ENCODE measurements around the gene AMIGO2. TPM values are rescaled to one million over a fixed set of nuclear protein-coding genes. Genes with fewer than 3 reads are reported as not detected.

Gene AMIGO2
- total and polyA plus RNA-seq, 9 of the 15 experiments (the other 6 are each of a cell fraction or from before 2014, with no cell fraction given): 2.0 to 8.3 (median 3.8) TPM

DNA sequence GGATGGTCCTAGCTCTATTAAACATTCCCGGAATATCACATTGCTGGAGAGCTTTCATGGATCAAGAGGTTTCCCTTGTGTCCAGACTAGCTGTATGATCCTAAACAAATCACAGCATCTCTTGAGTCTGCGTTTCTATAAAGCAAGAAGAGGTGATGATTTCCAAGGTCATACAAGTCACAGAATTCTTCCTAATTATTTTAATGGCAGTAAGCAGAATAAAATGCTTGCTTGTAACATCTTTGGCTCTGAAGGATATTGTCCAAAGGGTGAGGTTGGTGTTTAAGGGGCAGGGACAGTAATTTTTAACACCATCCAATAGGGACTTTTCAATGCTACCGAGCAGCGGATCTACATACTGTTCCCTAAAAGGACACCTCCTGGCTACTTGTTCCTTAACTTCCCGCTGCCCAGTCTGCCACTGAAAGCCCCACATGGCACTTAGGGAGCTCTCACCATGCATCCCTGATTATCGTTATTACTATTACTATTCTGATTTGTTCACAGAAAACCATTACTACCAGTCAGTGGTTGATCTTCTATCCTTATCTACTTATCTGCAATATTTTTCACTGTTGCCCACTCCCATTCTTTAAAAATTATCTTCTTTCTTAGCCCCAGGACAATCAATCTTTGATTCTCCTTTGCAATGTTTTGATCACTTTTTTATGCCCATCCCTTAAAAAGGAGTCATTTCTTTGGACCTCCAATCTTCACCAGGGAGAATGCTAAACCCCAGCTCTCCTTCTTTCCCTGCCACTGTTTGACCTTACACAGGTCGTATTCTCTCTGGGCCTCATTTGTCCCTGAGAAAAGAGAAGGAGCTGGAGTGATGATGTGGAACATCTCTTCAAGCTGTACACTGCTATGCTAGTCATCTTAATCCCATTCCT, 4.3 kb downstream of the AMIGO2 start (continued):
- TF ChIP-seq, protein P1, sequence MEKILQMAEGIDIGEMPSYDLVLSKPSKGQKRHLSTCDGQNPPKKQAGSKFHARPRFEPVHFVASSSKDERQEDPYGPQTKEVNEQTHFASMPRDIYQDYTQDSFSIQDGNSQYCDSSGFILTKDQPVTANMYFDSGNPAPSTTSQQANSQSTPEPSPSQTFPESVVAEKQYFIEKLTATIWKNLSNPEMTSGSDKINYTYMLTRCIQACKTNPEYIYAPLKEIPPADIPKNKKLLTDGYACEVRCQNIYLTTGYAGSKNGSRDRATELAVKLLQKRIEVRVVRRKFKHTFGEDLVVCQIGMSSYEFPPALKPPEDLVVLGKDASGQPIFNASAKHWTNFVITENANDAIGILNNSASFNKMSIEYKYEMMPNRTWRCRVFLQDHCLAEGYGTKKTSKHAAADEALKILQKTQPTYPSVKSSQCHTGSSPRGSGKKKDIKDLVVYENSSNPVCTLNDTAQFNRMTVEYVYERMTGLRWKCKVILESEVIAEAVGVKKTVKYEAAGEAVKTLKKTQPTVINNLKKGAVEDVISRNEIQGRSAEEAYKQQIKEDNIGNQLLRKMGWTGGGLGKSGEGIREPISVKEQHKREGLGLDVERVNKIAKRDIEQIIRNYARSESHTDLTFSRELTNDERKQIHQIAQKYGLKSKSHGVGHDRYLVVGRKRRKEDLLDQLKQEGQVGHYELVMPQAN (IDR thresholded peaks at IDR 0.05; ENCODE audit: borderline replicate concordance): no peak

- in situ Hi-C loops (cut with MboI) (no loop called here), intact Hi-C loops (cut with micrococcal nuclease) (no loop called here)
- no TSS peak for BruUV-seq (replicated peaks)
- Histone ChIP-seq H3K27me3 (ENCODE audit: control insufficient read depth in 2 of 2, insufficient read depth in 2 of 2, low read length in 2 of 2) (no peaks in the 10 kb centered on the region; a peak in 1 of 5 replicates), H4K20me1 (replicated peaks; ENCODE audit: control insufficient read depth, insufficient read depth, low read length) (no peaks in the 10 kb centered on the region), H3K4me2 (ENCODE audit: insufficient read depth, low read length) (no peak overlapping the region), H3K9me3 (replicated peaks; ENCODE audit: control insufficient read depth, insufficient read depth, low read depth, low read length) (no peaks in the 10 kb centered on the region), H2AFZ (ENCODE audit: low read depth, low read length) (no peak overlapping the region), H3K4me1 (replicated peaks in 1 of 2; ENCODE audit: control insufficient read depth in 2 of 2, insufficient read depth in 2 of 2, low read length in 2 of 2) (peaks cover 0 to 8% of the 10 kb centered on the region in 2 experiments; a peak in 4 of 5 replicates), H3K4me3 (no peak overlapping the region), H3K27ac (ENCODE audit: extremely low read depth, low read depth, low read length) (no peak overlapping the region), H3K9ac (ENCODE audit: insufficient read depth in 1 of 2, low read depth in 2 of 2, low read length in 2 of 2) (no peak overlapping the region), H3K9me1 (ENCODE audit: control insufficient read depth, insufficient read depth, low read length) (no peaks in the 10 kb centered on the region), H3K79me2 (ENCODE audit: control insufficient read depth, insufficient read depth, low read length) (no peaks in the 10 kb centered on the region; the same call in 2 of the 3 replicates), H3K36me3 (ENCODE audit: control insufficient read depth, insufficient read depth, low read length) (no peaks in the 10 kb centered on the region)
- no peak for DNase-seq (ENCODE audit: extremely low read depth in 1 of 4, low spot score in 3 of 4)
- ChIA-PET CTCF (ENCODE audit: low intra/inter-chr PET ratio) (interaction anchor here (0.6 kb wide), 1 partner anchor 137 kb away, joined by 4 read pairs; no protein-coding TSS in a partner anchor), POLR2A (interaction anchor here (0.6 to 0.9 kb wide), 2 partner anchors 9 kb away, joined by 3 to 5 read pairs; no protein-coding TSS in a partner anchor)
- 92% methylated on average over 2 of the region's 2 CpGs for WGBS (ENCODE audit: insufficient coverage, low coverage, missing lambda C conversion rate)
- no peak for ATAC-seq
- no peak for FAIRE-seq
- TF ChIP-seq POLR2G (IDR thresholded peaks at IDR 0.05; ENCODE audit: low read depth, low read length): no peak
- TF ChIP-seq ZNF436 (CRISPR knock-in tag; IDR thresholded peaks at IDR 0.05): no peak
- no peak for TF ChIP-seq SAP30 (IDR thresholded peaks at IDR 0.05; ENCODE audit: borderline replicate concordance, insufficient read depth, low read depth, low read length, poor library complexity, severe bottlenecking)
- TF ChIP-seq ZNF766 (CRISPR knock-in tag; conservative IDR thresholded peaks at IDR 0.05): no peak
- no peak for TF ChIP-seq ETV6 (IDR thresholded peaks at IDR 0.05; ENCODE audit: borderline replicate concordance in 1 of 2, low read depth in 2 of 2, low read length in 1 of 2)
- no peak for TF ChIP-seq ETV6 (CRISPR knock-in tag; IDR thresholded peaks at IDR 0.05; ENCODE audit: borderline replicate concordance)
- no peak for TF ChIP-seq MTA2 (IDR thresholded peaks at IDR 0.05; ENCODE audit: low read depth)
- TF ChIP-seq CC2D1A (IDR thresholded peaks at IDR 0.05): no peak
- TF ChIP-seq PTBP1 (IDR thresholded peaks at IDR 0.05; ENCODE audit: low read depth, low read length): no peak
- no peak for TF ChIP-seq AFF4 (CRISPR knock-in tag; IDR thresholded peaks at IDR 0.05)
- TF ChIP-seq CREB5 (CRISPR knock-in tag; IDR thresholded peaks at IDR 0.05): no peak
These were observed 5.0 kb downstream of the AMIGO2 start for GRCh38 chr12:47074757-47075156.
